Gastroesophageal sphincter (tissue), 3 donors: ENCODE measurements around the gene SLIT3.

Experiments
- CTCF ChIP-seq, 4 experiments: fragments of 200-600 bp in 2 of 4; fragments of 450-650 bp in 2 of 4; sonication (generic) in 1 of 4; IDR thresholded peaks; one replicate each; pipeline ENCODE4 v1.5.1; 2017 to 2019; ENCODE audit warnings: antibody characterized with exemption in 4 of 4, mild to moderate bottlenecking in 2 of 4, moderate library complexity in 2 of 4
- POLR2A ChIP-seq, 2 donors: fragments of 450-650 bp; IDR thresholded peaks; one replicate each; pipeline ENCODE4 v1.6.1; 2017; ENCODE audit warnings: antibody characterized with exemption in 2 of 2, mild to moderate bottlenecking in 2 of 2, moderate library complexity in 1 of 2

- TF ChIP-seq POLR2A (IDR thresholded peaks at IDR 0.05) (no peak), CTCF (IDR thresholded peaks at IDR 0.05) (no peak)
Measured at GRCh38 chr5:169168280-169168679, 132.7 kb downstream of the SLIT3 start.
